ENCODE data around the gene C1S. TPM values are rescaled to one million over a fixed set of nuclear protein-coding genes. Genes with fewer than 3 reads are reported as not detected.
A peak's percentile ranks its signal among the peaks of the same experiment; 100 is the strongest.
"Not testable (repeated sequence)": the region's sequence is repeated elsewhere in the genome, so short reads cannot be mapped to it uniquely, and the experiment has no call there.

C1S gene
- total RNA-seq = 10 to 100 TPM in 1 of 2 donors, 1 to 10 TPM in 1; 4.8 to 21.9 TPM

- H3K27ac Mint-ChIP-seq = no peak within 1 kb of the TSS
- DNase-seq (ENCODE audit: low spot score in 2 of 2) (no peak), ATAC-seq (no peak)
- no peaks in the 10 kb centered on the region for H3K36me3 Mint-ChIP-seq
- no peaks in the 10 kb centered on the region for H3K9me3 Mint-ChIP-seq
Measured at GRCh38 chr12:7060353-7060954, at the start of gene C1S. C1S (plus strand) TSS chr12:7060718; CDS start chr12:7061913, 1,195 bp downstream.

GRCh38 chr12:7011398-7011797 is 49.1 kb upstream of the C1S start:
- not testable (repeated sequence) for H3K36me3 Mint-ChIP-seq; ATAC-seq; H3K9me3 Mint-ChIP-seq; H3K27ac Mint-ChIP-seq; DNase-seq (ENCODE audit: low spot score in 2 of 2)

GRCh38 chr12:7012024-7012607 is 48.4 kb upstream of the C1S start:
- H3K36me3 Mint-ChIP-seq = no peaks in the 10 kb centered on the region
- no peak overlapping the region for H3K27ac Mint-ChIP-seq
- no peaks in the 10 kb centered on the region for H3K9me3 Mint-ChIP-seq
- DNase-seq (ENCODE audit: low spot score in 2 of 2) (no peak), ATAC-seq (no peak)

- H3K36me3 Mint-ChIP-seq = peaks cover 7 to 8% of the 10 kb centered on the region in 2 donors
- DNase-seq (ENCODE audit: low spot score in 2 of 2) = no peak
- H3K27ac Mint-ChIP-seq = peak overlapping the region in 1 of 2 donors; percentile 31
- no peaks in the 10 kb centered on the region for H3K9me3 Mint-ChIP-seq
- ATAC-seq = no peak
Measured at GRCh38 chr12:7013101-7013500, 47.4 kb upstream of the C1S start.

- peaks cover 7 to 8% of the 10 kb centered on the region in 2 donors for H3K36me3 Mint-ChIP-seq
- no peak overlapping the region for H3K27ac Mint-ChIP-seq
- ATAC-seq (no peak), DNase-seq (ENCODE audit: low spot score in 2 of 2) (no peak)
- no peaks in the 10 kb centered on the region for H3K9me3 Mint-ChIP-seq
Measured at GRCh38 chr12:7015555-7016370, 44.8 kb upstream of the C1S start.

- DNase-seq (ENCODE audit: low spot score in 2 of 2) (no peak), ATAC-seq (no peak)
- H3K36me3 Mint-ChIP-seq = peaks cover 7 to 8% of the 10 kb centered on the region in 2 donors
- peak overlapping the region in 1 of 2 donors; percentile 87 for H3K27ac Mint-ChIP-seq
- no peaks in the 10 kb centered on the region for H3K9me3 Mint-ChIP-seq
Measured at GRCh38 chr12:7016958-7017571, 43.5 kb upstream of the C1S start.

- Mint-ChIP-seq H3K27ac (peak overlapping the region; percentile 87 to 94), H3K9me3 (no peaks in the 10 kb centered on the region), H3K36me3 (peaks cover 7 to 8% of the 10 kb centered on the region in 2 donors)
- no peak for DNase-seq (ENCODE audit: low spot score in 2 of 2)
- ATAC-seq = peak; percentile 4 to 7
Measured at GRCh38 chr12:7017870-7018349, 42.6 kb upstream of the C1S start.

GRCh38 chr12:7018350-7019042 is 42.0 kb upstream of the C1S start, which contains the start of gene LPCAT3:
LPCAT3 (minus strand) TSS chr12:7018476; CDS start chr12:7018424, 52 bp downstream.
- ATAC-seq = peak; percentile 95 to 97
- Mint-ChIP-seq H3K27ac (peak within 1 kb of the TSS; percentile 87 to 94), H3K36me3 (peaks cover 7 to 8% of the 10 kb centered on the region in 2 donors), H3K9me3 (no peaks in the 10 kb centered on the region)
- peak; percentile 97 to 98 for DNase-seq (ENCODE audit: low spot score in 2 of 2)

GRCh38 chr12:7019043-7019569 is 41.4 kb upstream of the C1S start:
- DNase-seq (ENCODE audit: low spot score in 2 of 2) (no peak), ATAC-seq (no peak)
- Mint-ChIP-seq H3K9me3 (no peaks in the 10 kb centered on the region), H3K36me3 (peaks cover 7 to 8% of the 10 kb centered on the region in 2 donors), H3K27ac (peak overlapping the region; percentile 60 to 87)

GRCh38 chr12:7021956-7022355 is 38.6 kb upstream of the C1S start:
- Mint-ChIP-seq H3K36me3 (peaks cover 7 to 8% of the 10 kb centered on the region in 2 donors), H3K27ac (no peak overlapping the region)
- no peak for ATAC-seq

GRCh38 chr12:7023114-7023513 is 37.4 kb upstream of the C1S start:
- DNase-seq (ENCODE audit: low spot score in 2 of 2) = no peak
- no peaks in the 10 kb centered on the region for H3K36me3 Mint-ChIP-seq
- H3K9me3 Mint-ChIP-seq = no peaks in the 10 kb centered on the region
- H3K27ac Mint-ChIP-seq = no peak overlapping the region
- ATAC-seq = no peak

More at GRCh38 chr12:7021956-7022355, 38.6 kb upstream of the C1S start:
- H3K9me3 Mint-ChIP-seq = no peaks in the 10 kb centered on the region
- DNase-seq (ENCODE audit: low spot score in 2 of 2) = no peak

- no peak for ATAC-seq
- no peaks in the 10 kb centered on the region for H3K9me3 Mint-ChIP-seq
- H3K36me3 Mint-ChIP-seq = no peaks in the 10 kb centered on the region
- DNase-seq (ENCODE audit: low spot score in 2 of 2) = no peak
- no peak overlapping the region for H3K27ac Mint-ChIP-seq
Measured at GRCh38 chr12:7026854-7027253, 33.7 kb upstream of the C1S start.

- Mint-ChIP-seq H3K36me3 (no peaks in the 10 kb centered on the region), H3K9me3 (no peaks in the 10 kb centered on the region)
- no peak for ATAC-seq
Measured at GRCh38 chr12:7031306-7031705, 29.2 kb upstream of the C1S start.

GRCh38 chr12:7032990-7033389 is 27.5 kb upstream of the C1S start:
- Mint-ChIP-seq H3K9me3 (no peaks in the 10 kb centered on the region), H3K27ac (no peak overlapping the region), H3K36me3 (no peaks in the 10 kb centered on the region)
- DNase-seq (ENCODE audit: low spot score in 2 of 2) (no peak), ATAC-seq (no peak)

More at GRCh38 chr12:7031306-7031705, 29.2 kb upstream of the C1S start:
- no peak overlapping the region for H3K27ac Mint-ChIP-seq
- no peak for DNase-seq (ENCODE audit: low spot score in 2 of 2)

GRCh38 chr12:7034464-7034863 is 26.1 kb upstream of the C1S start:
- no peak overlapping the region for H3K27ac Mint-ChIP-seq
- ATAC-seq (no peak), DNase-seq (ENCODE audit: low spot score in 2 of 2) (no peak)
- H3K9me3 Mint-ChIP-seq = no peaks in the 10 kb centered on the region
- no peaks in the 10 kb centered on the region for H3K36me3 Mint-ChIP-seq

- Mint-ChIP-seq H3K36me3 (no peaks in the 10 kb centered on the region), H3K9me3 (no peaks in the 10 kb centered on the region), H3K27ac (no peak overlapping the region)
- DNase-seq (ENCODE audit: low spot score in 2 of 2) (no peak), ATAC-seq (no peak)
Measured at GRCh38 chr12:7035463-7035862, 25.1 kb upstream of the C1S start.

Data from activated naive CD4-positive, alpha-beta T cell treated with anti-CD3 and anti-CD28 coated beads, Interleukin-2, amount 50 U/mL, for 72 hours (primary cell).